GM13976 (cell line): ENCODE measurements around the gene SLC25A22.

Source experiments
- DNase-seq: peaks from one replicate; pipeline ENCODE4 v3.0.0; 2012; ENCODE audit warnings: low spot score
- CTCF ChIP-seq: IDR thresholded peaks from 2 replicates; pipeline ENCODE4 v1.5.1; 2012; ENCODE audit warnings: borderline replicate concordance, mild to moderate bottlenecking; ENCODE audit not compliant: insufficient read depth; ENCODE audit errors: extremely low read depth, missing control alignments, control extremely low read depth
- in situ Hi-C: fragments of 300-500 bp; cut with MboI; formaldehyde crosslinking; loops from one replicate; pipeline ENCODE4 v1.12.0; 2022; ENCODE audit warnings: low sequenced_read_pairs, mixed read lengths, inconsistent platforms; ENCODE audit not compliant: unreplicated experiment

Gene SLC25A22

GRCh38 chr11:761526-762108 lies 36.5 kb downstream of the SLC25A22 start:
- no peak for TF ChIP-seq CTCF
- no peak for DNase-seq
- in situ Hi-C loops: no loop called here

GRCh38 chr11:760236-760635 lies 37.8 kb downstream of the SLC25A22 start:
- DNase-seq: no peak
- in situ Hi-C loops: no loop called here
- TF ChIP-seq CTCF: no peak

GRCh38 chr11:749731-750130 lies 48.4 kb downstream of the SLC25A22 start:
- TF ChIP-seq CTCF: no peak
- in situ Hi-C loops: no loop called here
- no peak for DNase-seq

- TF ChIP-seq CTCF: no peak
- peak; percentile 48 for DNase-seq
- in situ Hi-C loops: no loop called here
These were observed 50.1 kb downstream of the SLC25A22 start for GRCh38 chr11:748007-748359.

GRCh38 chr11:747158-748006 lies 50.7 kb downstream of the SLC25A22 start, which contains the start of gene TALDO1:
TSS of gene TALDO1 (plus strand) at chr11:747464. CDS start at chr11:747482, 18 bp downstream.
- peak; percentile 34 for TF ChIP-seq CTCF
- in situ Hi-C loops: no loop called here
- DNase-seq: peak; percentile 98

- DNase-seq: peak; percentile 57
- in situ Hi-C loops: no loop called here
- no peak for TF ChIP-seq CTCF
These were observed 51.6 kb downstream of the SLC25A22 start for GRCh38 chr11:746289-747157.
